HG03066 (cell line): ENCODE measurements around the gene PPP2R2C.

ENCODE experiments used
- ATAC-seq: cut with Tn5 transposase; IDR thresholded peaks from one replicate; pipeline ENCODE4 v1.9.1; 2021; ENCODE audit warnings: low read depth; ENCODE audit not compliant: unreplicated experiment

Gene PPP2R2C

GRCh38 chr4:6368601-6369000 lies 103.8 kb downstream of the PPP2R2C start:
- ATAC-seq, result no peak

GRCh38 chr4:6368096-6368495 lies 104.3 kb downstream of the PPP2R2C start:
- ATAC-seq, result no peak

GRCh38 chr4:6367371-6367851 lies 105.0 kb downstream of the PPP2R2C start:
- ATAC-seq, result no peak

GRCh38 chr4:6366581-6366980 lies 105.8 kb downstream of the PPP2R2C start:
- ATAC-seq, result no peak

GRCh38 chr4:6365545-6366086 lies 106.8 kb downstream of the PPP2R2C start:
- ATAC-seq, result no peak

- ATAC-seq, result no peak
These were observed 107.8 kb downstream of the PPP2R2C start for GRCh38 chr4:6364581-6364980.

- ATAC-seq, result no peak
These were observed 108.3 kb downstream of the PPP2R2C start for GRCh38 chr4:6364146-6364545.

- no peak for ATAC-seq
These were observed 109.5 kb downstream of the PPP2R2C start for GRCh38 chr4:6362896-6363295.

- ATAC-seq, result no peak
These were observed 110.0 kb downstream of the PPP2R2C start for GRCh38 chr4:6362243-6362885.

GRCh38 chr4:6361076-6361784 lies 111.2 kb downstream of the PPP2R2C start:
- no peak for ATAC-seq

GRCh38 chr4:6360385-6360784 lies 112.0 kb downstream of the PPP2R2C start:
- no peak for ATAC-seq

- no peak for ATAC-seq
These were observed 112.7 kb downstream of the PPP2R2C start for GRCh38 chr4:6359536-6360308.

- no peak for ATAC-seq
These were observed 114.9 kb downstream of the PPP2R2C start for GRCh38 chr4:6357476-6357875.

- ATAC-seq, result no peak
These were observed 116.3 kb downstream of the PPP2R2C start for GRCh38 chr4:6356076-6356560.

- no peak for ATAC-seq
These were observed 117.4 kb downstream of the PPP2R2C start for GRCh38 chr4:6355052-6355451.

- ATAC-seq, result no peak
These were observed 117.8 kb downstream of the PPP2R2C start for GRCh38 chr4:6354626-6355025.

- no peak for ATAC-seq
These were observed 118.3 kb downstream of the PPP2R2C start for GRCh38 chr4:6354119-6354518.

GRCh38 chr4:6352031-6352692 lies 120.3 kb downstream of the PPP2R2C start:
- no peak for ATAC-seq

- ATAC-seq, result no peak
These were observed 121.0 kb downstream of the PPP2R2C start for GRCh38 chr4:6351246-6352000.

- no peak for ATAC-seq
These were observed 121.8 kb downstream of the PPP2R2C start for GRCh38 chr4:6350646-6351045.
